ENCODE measurements around the gene METTL22. TPM values are rescaled to one million over a fixed set of nuclear protein-coding genes. Genes with fewer than 3 reads are reported as not detected.

Gene METTL22
- total RNA-seq, 4 donors from 2014 or later: 20.2 to 70.3 (median 45.4) TPM

GRCh38 chr16:8676737-8677375, 55.4 kb downstream of the METTL22 start:
- TF ChIP-seq POLR2A (IDR thresholded peaks at IDR 0.05): no peak
- TF ChIP-seq CTCF (IDR thresholded peaks at IDR 0.05): no peak
- no peaks in the 10 kb centered on the region for H3K9me3 ChIP-seq
- intact Hi-C loops (cut with DNase I; ENCODE audit: low total_unique reads): no loop called here

GRCh38 chr16:8677481-8677880, 56.0 kb downstream of the METTL22 start:
- no peaks in the 10 kb centered on the region for H3K9me3 ChIP-seq
- no peaks in the 10 kb centered on the region for H3K27me3 ChIP-seq
- H3K36me3 ChIP-seq: no peaks in the 10 kb centered on the region
- no peaks in the 10 kb centered on the region for H3K4me1 ChIP-seq
- no peak overlapping the region for H3K4me3 ChIP-seq
- intact Hi-C loops (cut with DNase I; ENCODE audit: low total_unique reads): no loop called here
- no peak for DNase-seq
- TF ChIP-seq POLR2A (IDR thresholded peaks at IDR 0.05): no peak
- TF ChIP-seq CTCF (IDR thresholded peaks at IDR 0.05): no peak
- H3K27ac ChIP-seq: no peak overlapping the region

More at GRCh38 chr16:8676737-8677375, 55.4 kb downstream of the METTL22 start:
- H3K27me3 ChIP-seq: no peaks in the 10 kb centered on the region
- no peaks in the 10 kb centered on the region for H3K36me3 ChIP-seq
- no peak overlapping the region for H3K4me3 ChIP-seq
- no peaks in the 10 kb centered on the region for H3K4me1 ChIP-seq
- no peak for DNase-seq
- no peak overlapping the region for H3K27ac ChIP-seq

GRCh38 chr16:8678068-8678927, 56.8 kb downstream of the METTL22 start:
- no peaks in the 10 kb centered on the region for H3K9me3 ChIP-seq
- TF ChIP-seq POLR2A (IDR thresholded peaks at IDR 0.05) (no peak), CTCF (IDR thresholded peaks at IDR 0.05) (no peak)
- H3K27me3 ChIP-seq: no peaks in the 10 kb centered on the region
- H3K4me1 ChIP-seq: no peaks in the 10 kb centered on the region
- DNase-seq: no peak
- intact Hi-C loops (cut with DNase I; ENCODE audit: low total_unique reads): no loop called here
- H3K4me3 ChIP-seq: no peak overlapping the region
- no peak overlapping the region for H3K27ac ChIP-seq
- H3K36me3 ChIP-seq: no peaks in the 10 kb centered on the region

GRCh38 chr16:8679151-8679550, 57.7 kb downstream of the METTL22 start:
- Histone ChIP-seq H3K9me3 (no peaks in the 10 kb centered on the region), H3K27ac (no peak overlapping the region), H3K36me3 (no peaks in the 10 kb centered on the region), H3K4me3 (no peak overlapping the region), H3K27me3 (no peaks in the 10 kb centered on the region), H3K4me1 (no peaks in the 10 kb centered on the region)
- TF ChIP-seq CTCF (IDR thresholded peaks at IDR 0.05): no peak
- TF ChIP-seq POLR2A (IDR thresholded peaks at IDR 0.05): no peak
- intact Hi-C loops (cut with DNase I; ENCODE audit: low total_unique reads): no loop called here
- DNase-seq: no peak
